ENCODE data around the gene SLC41A3.

- TF ChIP-seq CTCF (IDR thresholded peaks at IDR 0.05; ENCODE audit: control extremely low read depth in 1 of 3, insufficient read depth in 1 of 3, low read depth in 1 of 3, low read length in 3 of 3), result no peak
- TF ChIP-seq RNF2 (IDR thresholded peaks at IDR 0.05; ENCODE audit: borderline replicate concordance, low read depth, low read length, missing control alignments, poor library complexity, severe bottlenecking), result no peak
Observed at GRCh38 chr3:126013751-126014156, 70.2 kb downstream of the SLC41A3 start.
